Activated CD4-positive, CD25-positive, alpha-beta regulatory T cell (primary cell): ENCODE data around the gene GALNS.

Source experiments
- DNase-seq, 4 experiments: peaks; one replicate each; lab custom pipeline; 2025; lab: John Stamatoyannopoulos, UW

The GALNS gene

DNA sequence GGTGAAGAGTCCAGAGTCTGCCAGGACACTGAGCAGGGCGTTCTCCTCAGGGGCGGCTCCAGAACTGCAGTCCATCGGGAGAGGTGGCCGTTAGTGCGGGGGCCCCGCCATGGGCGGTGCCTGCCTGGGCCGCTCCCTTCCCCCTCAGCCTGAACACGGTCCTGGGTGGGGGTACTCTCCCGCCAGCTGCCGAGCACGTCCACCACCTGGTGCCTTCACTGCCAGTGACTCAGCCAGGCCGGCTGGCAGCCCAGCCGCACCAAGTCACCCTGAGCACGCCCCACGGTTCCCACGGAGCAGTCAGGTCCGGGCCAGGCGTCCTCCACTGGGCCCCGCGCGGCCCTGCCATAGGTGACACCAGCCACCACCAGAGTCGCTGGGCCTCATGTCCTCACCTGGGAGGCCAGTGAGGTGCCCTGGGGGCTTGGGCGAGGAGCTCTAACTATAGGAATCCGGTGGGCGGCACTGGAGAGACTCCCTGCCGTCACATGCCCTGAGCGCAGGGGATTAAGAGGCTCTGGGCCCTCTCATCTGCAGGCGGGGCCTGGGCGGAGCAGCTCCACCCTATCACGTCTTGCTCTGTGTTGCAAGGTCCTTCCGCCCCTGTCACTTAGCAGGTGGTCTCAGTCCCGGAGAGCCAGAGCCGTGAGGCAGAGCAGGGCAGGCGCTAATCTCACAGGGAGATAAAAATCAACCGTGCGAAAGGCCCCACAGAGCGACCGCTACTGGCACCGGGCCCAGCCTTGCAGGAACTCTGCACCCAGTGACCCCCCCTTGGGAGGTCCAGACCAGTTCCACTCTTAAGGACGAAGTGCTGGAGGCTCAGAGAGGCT lies 86.1 kb downstream of the GALNS start:
- no peak for DNase-seq

DNA sequence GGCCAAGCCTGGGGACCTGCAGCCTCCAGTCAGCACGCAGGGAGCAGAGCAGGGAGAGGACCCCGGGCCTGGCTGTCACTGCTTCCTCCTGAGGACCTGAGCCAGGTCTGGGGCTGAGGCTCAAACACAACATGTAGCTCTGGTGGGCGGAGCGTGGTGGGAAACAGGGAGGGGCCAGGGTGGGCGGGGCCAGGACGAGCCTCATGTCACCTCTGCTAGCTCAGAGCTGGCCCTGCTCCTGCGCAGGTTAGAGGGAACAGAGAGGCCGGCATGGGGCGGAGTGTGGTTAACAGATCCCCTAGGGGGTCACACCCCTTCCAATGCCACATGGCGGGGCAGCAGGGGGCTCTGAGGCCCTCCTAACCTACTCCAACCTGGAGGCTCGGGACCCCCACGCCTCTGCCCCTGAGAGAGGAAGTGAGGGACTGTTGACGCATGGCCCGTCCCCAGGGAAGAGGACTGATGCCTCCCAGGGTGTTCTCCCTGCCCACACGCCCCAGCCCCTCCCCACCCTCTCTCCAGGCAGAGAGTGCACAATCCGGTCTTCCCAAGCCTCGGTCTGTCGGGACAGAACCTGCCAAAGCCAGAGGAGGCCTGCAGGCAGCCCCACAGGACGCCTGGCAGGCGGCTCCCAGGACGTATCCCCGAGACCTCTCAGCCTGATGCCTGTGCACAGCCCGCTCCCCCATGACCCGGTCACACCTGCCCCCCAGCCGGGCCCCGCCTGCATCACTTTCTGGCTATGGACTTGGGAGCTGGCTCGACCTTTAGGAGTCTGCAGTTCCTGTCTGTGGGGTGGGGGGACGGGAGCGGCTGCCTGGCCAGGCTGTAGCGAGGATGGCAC lies 86.9 kb downstream of the GALNS start:
- peak in 1 of 4 experiments; percentile 17 for DNase-seq

DNA sequence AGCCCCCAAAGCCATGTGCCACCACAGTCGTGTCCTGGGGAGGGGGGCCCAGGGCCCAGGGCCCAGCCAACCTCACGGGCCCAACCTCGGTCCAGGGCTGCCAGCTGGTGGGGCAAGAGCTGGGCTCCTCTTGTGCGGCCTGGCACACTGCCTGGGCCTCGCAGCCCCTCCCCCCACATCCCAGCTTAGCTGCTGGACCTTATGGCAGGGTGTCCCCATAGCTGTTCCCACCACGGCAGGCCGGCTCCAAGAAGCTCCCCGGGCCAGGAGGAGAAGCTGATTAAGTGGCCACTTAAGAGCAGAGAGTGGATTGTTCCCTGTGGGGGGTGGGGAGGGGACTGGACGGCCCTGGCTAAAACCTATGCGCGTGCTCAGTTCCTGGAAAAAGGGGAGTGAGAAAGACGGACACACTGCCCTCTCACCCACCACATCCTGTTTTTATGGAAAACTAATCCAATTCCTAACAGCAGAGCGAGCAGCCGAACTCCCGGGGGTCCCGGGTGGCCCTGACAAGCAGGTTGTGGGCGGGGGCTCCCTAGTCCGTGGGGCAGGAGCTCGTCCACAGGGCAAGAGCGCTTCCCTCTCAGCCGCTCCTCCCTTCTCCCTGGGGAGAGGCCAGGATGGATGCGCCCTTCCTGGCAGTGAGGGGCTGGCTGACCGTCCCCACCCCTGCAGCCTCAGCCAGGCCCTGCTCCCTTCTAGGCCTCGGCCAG lies 88.5 kb downstream of the GALNS start:
- DNase-seq, result no peak

DNA sequence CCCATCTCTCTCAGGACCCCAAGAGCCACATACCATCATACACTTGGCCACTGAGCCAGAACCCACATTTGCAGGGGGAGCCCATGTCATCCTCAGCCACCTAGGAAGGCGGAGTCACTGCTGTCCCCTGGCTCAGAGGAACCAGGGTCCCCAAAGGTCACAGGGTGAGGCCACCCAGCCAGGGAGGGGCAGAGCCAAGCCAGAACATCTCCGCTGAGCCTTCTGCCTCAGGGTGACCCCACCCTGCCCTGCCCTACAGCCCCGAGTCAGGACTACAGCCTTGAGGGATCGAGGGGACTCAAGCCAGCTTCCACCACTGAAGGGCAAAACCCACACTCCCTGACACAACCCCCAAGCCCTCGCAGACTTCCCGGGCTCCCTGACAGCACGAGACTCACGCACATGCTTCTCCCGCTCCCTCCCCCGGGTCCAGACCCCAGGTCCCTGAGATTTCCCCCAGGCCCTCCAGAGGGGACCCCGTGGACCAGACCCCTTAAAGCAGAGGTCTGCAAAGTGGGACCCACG lies 89.1 kb downstream of the GALNS start:
- no peak for DNase-seq

DNA sequence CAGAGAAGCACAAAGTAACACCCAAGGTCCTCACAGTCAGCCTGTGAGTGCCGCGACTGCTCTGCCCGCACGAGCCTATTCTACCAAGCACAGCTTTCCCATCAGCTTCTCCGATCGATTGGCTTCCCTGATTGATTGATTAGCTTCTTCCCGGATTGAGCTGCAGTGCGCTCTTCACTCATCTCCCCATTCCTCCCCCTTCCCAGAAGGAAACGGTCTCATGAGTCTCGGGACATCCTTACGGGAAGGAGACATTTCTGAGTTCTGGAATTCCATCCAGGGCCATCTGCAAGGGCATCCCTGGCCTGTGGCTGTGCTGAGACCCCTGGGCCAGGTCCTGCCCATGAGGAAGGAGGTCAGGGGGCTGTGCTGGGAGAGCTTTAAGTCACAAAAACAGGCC lies 89.8 kb downstream of the GALNS start:
- no peak for DNase-seq

DNA sequence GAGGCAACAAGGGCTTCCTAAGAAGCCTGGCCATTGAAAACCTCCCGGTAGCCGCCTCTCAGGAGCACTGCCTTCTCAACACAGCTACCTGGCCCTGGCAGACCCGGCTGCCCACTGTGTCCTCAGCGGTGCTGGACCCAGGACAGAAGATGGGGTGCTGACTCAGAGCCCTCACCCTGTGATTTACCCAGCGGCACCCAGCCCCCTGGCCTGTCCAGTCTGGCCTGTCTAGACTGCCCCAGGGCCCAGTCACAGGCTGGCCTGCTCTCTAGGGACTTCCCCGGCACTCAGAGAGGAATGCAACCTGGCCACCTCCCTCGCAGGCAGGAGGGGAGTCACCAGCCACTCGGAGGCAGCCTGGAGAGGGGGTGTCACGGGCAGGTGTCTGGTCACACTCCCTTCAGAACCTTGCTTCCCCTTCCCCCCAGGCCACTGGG lies 91.8 kb downstream of the GALNS start:
- DNase-seq, result no peak

DNA sequence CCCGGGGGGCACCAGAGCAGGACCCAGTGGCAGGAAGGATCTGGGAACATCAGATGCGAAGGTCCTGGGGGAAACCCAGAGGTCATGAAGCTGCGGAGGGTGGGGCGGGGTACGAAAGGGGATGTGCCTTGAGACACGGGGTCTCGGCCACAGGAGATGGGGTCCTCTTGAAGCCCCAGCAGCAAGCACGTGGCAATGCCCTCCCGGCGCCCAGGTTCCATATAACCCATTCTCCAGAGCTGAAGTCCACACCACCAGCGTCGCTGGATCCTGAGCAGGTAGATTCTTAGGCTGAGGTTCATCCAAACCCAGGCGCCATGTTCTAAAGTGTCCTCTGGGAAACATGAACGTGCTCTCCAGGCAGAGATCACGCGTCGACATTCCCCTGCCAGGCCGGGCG lies 92.7 kb downstream of the GALNS start:
- no peak for DNase-seq
